HCT116 (cell line): ENCODE results near the gene CLCF1. TPM values are rescaled to one million over a fixed set of nuclear protein-coding genes. Genes with fewer than 3 reads are reported as not detected.

Source experiments
- ATAC-seq: fragments of 200-7000 bp; cut with Tn5 transposase; 2 replicates; pipeline ENCODE4 v1.9.1; 2020; ENCODE audit warnings: mild to moderate bottlenecking, moderate library complexity
- BruUV-seq: library from RNA; stranded (reverse); fragments of 400-500 nt; replicated peaks from 2 replicates; lab custom pipeline; 2021; lab: Mats Ljungman, UMichigan
- CTCF ChIA-PET: fragments of 300-600 bp; sonication (Branson Sonifier 250); formaldehyde crosslinking; loops from one replicate; lab custom pipeline; 2021; ENCODE audit warnings: antibody characterized with exemption; lab: Charles Lee
- POLR2A ChIA-PET: fragments of 300-600, 350-600 bp; sonication (Branson Sonifier 250); formaldehyde crosslinking; loops from one replicate; lab custom pipeline; 2021; ENCODE audit warnings: antibody characterized with exemption; lab: Charles Lee
- RAD21 ChIA-PET, 2 experiments: fragments of 300-600 bp; sonication (Branson Sonifier 250); formaldehyde crosslinking; loops; one replicate each; lab custom pipeline; 2023; ENCODE audit warnings: low total read pairs in 2 of 2; ENCODE audit not compliant: uncharacterized antibody in 2 of 2, unreplicated experiment in 2 of 2, low non-redundant PET in 1 of 2; lab: Charles Lee
- DNase-seq: peaks from one replicate; pipeline ENCODE4 v3.0.0-alpha.2; 2010; ENCODE audit warnings: low read depth, low spot score
- H2AFZ ChIP-seq: fragments of 200-600 bp; shearing (Covaris generic), sonication (generic); 2 replicates; pipeline ENCODE4 v1.6.1; 2017; ENCODE audit warnings: low read depth, mixed run types, mixed read lengths, antibody characterized with exemption, low read length; ENCODE audit not compliant: poor library complexity, severe bottlenecking
- H3K27ac ChIP-seq: 2 replicates; pipeline ENCODE4 v1.5.1; 2012; ENCODE audit warnings: low read depth, low read length
- H3K27me3 ChIP-seq: fragments of 200-600 bp; sonication (generic); 2 replicates; pipeline ENCODE4 v1.6.1; 2016; ENCODE audit warnings: mixed run types, low read length, mixed read lengths; ENCODE audit not compliant: insufficient read depth
- H3K36me3 ChIP-seq, 2 experiments: fragments of 200-500 bp in 1 of 2; fragments of 200-600 bp in 1 of 2; sonication (Bioruptor generic) in 1 of 2; sonication (generic) in 1 of 2; 2 replicates each; pipeline versions ENCODE4 v1.5.1 to v1.6.1; 2014 to 2016; ENCODE audit warnings: low read length in 2 of 2, inconsistent platforms in 1 of 2, mixed read lengths in 1 of 2, mixed run types in 1 of 2; ENCODE audit not compliant: insufficient read depth in 2 of 2, control insufficient read depth in 1 of 2
- H3K4me1 ChIP-seq, 2 experiments: fragments of 200-600 bp in 1 of 2; sonication (generic) in 1 of 2; 2 replicates each; pipeline versions ENCODE4 v1.5.1 to v1.6.1; 2012 to 2017; ENCODE audit warnings: low read length in 2 of 2, inconsistent platforms in 1 of 2, mild to moderate bottlenecking in 1 of 2, mixed read lengths in 1 of 2, mixed run types in 1 of 2, moderate library complexity in 1 of 2; ENCODE audit not compliant: insufficient read depth in 2 of 2, control insufficient read depth in 1 of 2
- H3K4me2 ChIP-seq: fragments of 200-600 bp; sonication (generic); 2 replicates; pipeline ENCODE4 v1.6.1; 2017; ENCODE audit warnings: mixed run types, low read length, mixed read lengths
- H3K4me3 ChIP-seq, 2 experiments: fragments of 200-600 bp in 1 of 2; sonication (generic) in 1 of 2; replicated peaks in 1 of 2; 2 replicates each; pipeline ENCODE4 v1.5.1; 2011 to 2016; ENCODE audit warnings: low read length in 2 of 2, control low read depth in 1 of 2, low read depth in 1 of 2, mild to moderate bottlenecking in 1 of 2, mixed read lengths in 1 of 2, mixed run types in 1 of 2
- H3K79me2 ChIP-seq: fragments of 200-600 bp; sonication (generic); 2 replicates; pipeline ENCODE4 v1.6.1; 2017; ENCODE audit warnings: mild to moderate bottlenecking, mixed run types, low read length, moderate library complexity, mixed read lengths; ENCODE audit not compliant: insufficient read depth
- H3K9ac ChIP-seq: fragments of 200-600 bp; sonication (generic); 2 replicates; pipeline ENCODE4 v1.6.1; 2016; ENCODE audit warnings: low read length, mixed read lengths
- H3K9me2 ChIP-seq: fragments of 200-600 bp; sonication (generic), shearing (Covaris generic); 2 replicates; pipeline ENCODE4 v1.6.1; 2017; ENCODE audit warnings: mixed run types, mild to moderate bottlenecking, moderate library complexity; ENCODE audit not compliant: insufficient read depth
- H3K9me3 ChIP-seq, 2 experiments: fragments of 200-500 bp in 1 of 2; fragments of 200-600 bp in 1 of 2; sonication (Bioruptor generic) in 1 of 2; sonication (generic) in 1 of 2; 2 replicates each; pipeline ENCODE4 v1.6.1; 2014 to 2017; ENCODE audit warnings: low read length in 2 of 2, mixed read lengths in 2 of 2, inconsistent platforms in 1 of 2, low read depth in 1 of 2, mild to moderate bottlenecking in 1 of 2, mixed run types in 1 of 2, moderate library complexity in 1 of 2; ENCODE audit not compliant: control insufficient read depth in 1 of 2, insufficient read depth in 1 of 2
- H4K20me1 ChIP-seq: fragments of 200-600 bp; sonication (generic), shearing (Covaris generic); 2 replicates; pipeline ENCODE4 v1.6.1; 2017; ENCODE audit warnings: mixed run types, mild to moderate bottlenecking, moderate library complexity; ENCODE audit not compliant: insufficient read depth
- EZH2phosphoT487 ChIP-seq: fragments of 200-600 bp; IDR thresholded peaks from 2 replicates; pipeline ENCODE4 v1.6.1; 2018; ENCODE audit warnings: antibody characterized with exemption, borderline replicate concordance
- JUND ChIP-seq: IDR thresholded peaks from 2 replicates; pipeline ENCODE4 v1.6.1; 2012
- POLR2A ChIP-seq: IDR thresholded peaks from 2 replicates; pipeline ENCODE4 v1.7.0; 2011; ENCODE audit warnings: borderline replicate concordance; ENCODE audit not compliant: insufficient read depth, insufficient read length; ENCODE audit errors: extremely low read depth
- POLR2AphosphoS5 ChIP-seq: IDR thresholded peaks from 2 replicates; pipeline ENCODE4 v1.6.1; 2011; ENCODE audit warnings: mild to moderate bottlenecking, low read depth, low read length, moderate library complexity
- TCF7L2 ChIP-seq: IDR thresholded peaks from 2 replicates; pipeline ENCODE4 v1.7.0; 2011; ENCODE audit warnings: borderline replicate concordance, inconsistent platforms; ENCODE audit not compliant: insufficient read depth, insufficient read length; ENCODE audit errors: extremely low read depth
- YY1 ChIP-seq: IDR thresholded peaks from 2 replicates; pipeline ENCODE4 v1.6.1; 2011; ENCODE audit warnings: low read length, low read depth, moderate library complexity, mild to moderate bottlenecking; ENCODE audit not compliant: insufficient replicate concordance; ENCODE audit errors: extremely low read depth
- ZNF274 ChIP-seq: fragments of 200-500 bp; sonication (Bioruptor generic); IDR thresholded peaks from 2 replicates; pipeline ENCODE4 v1.6.1; 2014; ENCODE audit warnings: mild to moderate bottlenecking, low read depth, low read length, inconsistent platforms
- intact Hi-C: fragments of 100-400 bp; cut with micrococcal nuclease; formaldehyde crosslinking; loops from 2 replicates; pipeline ENCODE4 v1.10.0; 2022
- total RNA-seq: library from RNA; stranded (reverse); gene quantifications from one replicate; pipeline ENCODE4 v1.2.1, GENCODE V29; 2021; ENCODE audit not compliant: unreplicated experiment
- TF ChIP-seq, protein P1 (sequence below): IDR thresholded peaks from 2 replicates; pipeline ENCODE4 v1.6.1; 2011; ENCODE audit warnings: mild to moderate bottlenecking, low read length, moderate library complexity; ENCODE audit not compliant: insufficient replicate concordance; ENCODE audit errors: extremely low read depth

The CLCF1 gene
- total RNA-seq, 1 experiment from 2014 or later: 12.2 TPM

DNA sequence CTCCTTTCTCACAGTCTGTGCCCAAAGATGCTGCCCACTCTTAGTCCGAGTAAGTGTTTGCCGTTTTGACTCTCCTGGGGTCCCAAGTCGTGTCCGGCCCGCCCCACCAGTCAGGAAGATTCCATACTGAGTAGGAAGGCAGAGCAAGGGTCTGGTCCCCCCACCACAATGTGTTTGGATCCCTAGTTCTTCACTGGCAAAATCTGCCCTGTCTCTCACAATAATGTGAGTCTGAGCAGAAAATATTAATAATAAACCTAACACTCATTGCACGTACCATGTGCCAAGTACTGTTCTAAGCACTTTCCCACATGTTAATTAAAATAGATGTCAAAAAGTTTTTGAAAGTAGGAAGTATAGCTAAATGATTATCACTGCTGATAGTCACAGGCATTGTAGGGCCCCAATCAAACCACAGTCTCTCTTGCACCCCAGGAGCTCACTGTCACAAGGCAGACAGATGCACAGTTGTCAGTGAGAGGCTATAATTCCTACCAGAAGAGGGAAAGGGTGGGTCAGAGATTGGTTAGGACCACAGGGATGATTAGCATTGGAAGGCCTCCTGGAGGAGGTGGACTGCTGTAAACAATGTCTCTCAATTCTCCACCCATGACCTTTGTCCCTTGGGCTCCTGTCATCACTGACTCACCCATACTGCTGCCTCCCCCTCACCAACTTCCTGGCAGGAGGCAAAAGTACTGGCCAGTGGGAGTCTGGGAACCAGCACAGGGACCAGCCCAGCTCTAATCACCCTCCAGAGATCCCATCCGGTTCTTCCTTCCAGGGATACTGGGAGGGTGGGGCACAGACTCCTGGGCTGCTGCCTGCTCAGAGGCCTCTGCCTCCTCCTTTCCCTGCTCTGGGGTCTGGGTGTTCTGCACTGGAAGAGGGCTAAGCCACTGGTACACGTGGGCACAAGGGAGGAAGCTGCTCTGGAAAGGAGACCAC is 19.0 kb downstream of the CLCF1 start (continued):
- TF ChIP-seq, protein P1, sequence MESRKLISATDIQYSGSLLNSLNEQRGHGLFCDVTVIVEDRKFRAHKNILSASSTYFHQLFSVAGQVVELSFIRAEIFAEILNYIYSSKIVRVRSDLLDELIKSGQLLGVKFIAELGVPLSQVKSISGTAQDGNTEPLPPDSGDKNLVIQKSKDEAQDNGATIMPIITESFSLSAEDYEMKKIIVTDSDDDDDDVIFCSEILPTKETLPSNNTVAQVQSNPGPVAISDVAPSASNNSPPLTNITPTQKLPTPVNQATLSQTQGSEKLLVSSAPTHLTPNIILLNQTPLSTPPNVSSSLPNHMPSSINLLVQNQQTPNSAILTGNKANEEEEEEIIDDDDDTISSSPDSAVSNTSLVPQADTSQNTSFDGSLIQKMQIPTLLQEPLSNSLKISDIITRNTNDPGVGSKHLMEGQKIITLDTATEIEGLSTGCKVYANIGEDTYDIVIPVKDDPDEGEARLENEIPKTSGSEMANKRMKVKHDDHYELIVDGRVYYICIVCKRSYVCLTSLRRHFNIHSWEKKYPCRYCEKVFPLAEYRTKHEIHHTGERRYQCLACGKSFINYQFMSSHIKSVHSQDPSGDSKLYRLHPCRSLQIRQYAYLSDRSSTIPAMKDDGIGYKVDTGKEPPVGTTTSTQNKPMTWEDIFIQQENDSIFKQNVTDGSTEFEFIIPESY: peak; percentile 50
- no peak for TF ChIP-seq POLR2A
- no peak for TF ChIP-seq ZNF274
- no peak for TF ChIP-seq JUND
- peak; percentile 12 for TF ChIP-seq YY1
- TF ChIP-seq POLR2AphosphoS5: peak; percentile 77

DNA sequence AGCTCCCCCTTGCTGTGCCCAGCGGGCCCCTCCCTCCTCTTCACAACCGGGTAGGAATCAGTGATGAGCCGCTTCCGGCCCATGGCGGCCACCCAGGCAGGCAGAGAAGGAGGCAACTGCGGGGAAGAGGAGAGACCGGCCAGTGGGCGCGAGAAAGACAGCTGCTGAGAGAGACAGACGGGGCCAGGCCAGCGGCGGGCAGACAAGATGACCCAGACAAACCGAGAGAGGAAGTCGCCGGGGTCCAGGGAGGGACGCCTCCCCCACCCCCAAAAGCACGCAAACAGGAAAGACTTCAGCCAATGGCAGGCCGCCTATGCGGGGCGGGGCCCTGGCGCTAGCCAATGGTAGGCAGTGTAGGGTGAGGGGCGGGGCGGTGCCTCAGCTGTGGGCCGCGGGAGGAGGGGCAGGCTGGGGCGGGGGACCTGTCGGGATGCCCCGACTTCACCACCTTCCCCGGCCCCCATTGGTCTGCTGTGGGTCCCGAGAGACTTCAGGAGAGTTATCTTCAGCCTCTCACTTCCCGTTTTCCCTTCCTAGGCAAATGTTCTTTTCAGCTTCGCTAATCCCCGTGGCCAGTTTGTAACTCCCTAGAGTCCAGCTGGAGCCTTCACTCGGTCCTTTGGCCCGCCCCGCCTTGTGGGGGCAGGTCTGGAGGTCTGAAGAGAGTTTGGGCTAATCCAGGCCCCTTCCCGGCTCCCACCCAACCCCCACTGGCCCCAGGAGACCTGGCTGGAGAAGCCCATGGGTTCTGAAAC is 19.9 kb downstream of the CLCF1 start, which contains the start of gene POLD4:
Gene POLD4, minus strand, starts transcription at position 230 of the 758 bp plus-strand sequence. Its CDS starts 147 bp downstream, at position 83.
- Histone ChIP-seq H3K9ac (peak within 1 kb of the TSS; percentile 84), H3K79me2 (peaks cover 10% of the 10 kb centered on the region; the same call in 1 of the 2 replicates), H2AFZ (no peak within 1 kb of the TSS), H3K9me3 (no peaks in the 10 kb centered on the region), H3K4me3 (peak within 1 kb of the TSS; percentile 79 to 86), H3K4me1 (peaks cover 55 to 81% of the 10 kb centered on the region in 2 experiments), H3K27me3 (no peaks in the 10 kb centered on the region), H3K9me2 (no peaks in the 10 kb centered on the region), H4K20me1 (no peaks in the 10 kb centered on the region), H3K27ac (peak within 1 kb of the TSS; percentile 95), H3K36me3 (no peaks in the 10 kb centered on the region), H3K4me2 (peak within 1 kb of the TSS; percentile 93)
- TF ChIP-seq EZH2phosphoT487: no peak
- TF ChIP-seq TCF7L2: peak; percentile 70
- peak; percentile 73 for TF ChIP-seq YY1
- peak; percentile 79 for TF ChIP-seq POLR2AphosphoS5
- peak; percentile 47 for TF ChIP-seq POLR2A
- RAD21 ChIA-PET: interaction anchor here (1.1 to 6.0 kb wide), 3 partner anchors 27 to 29 kb away, joined by 3 to 76 read pairs (median 6); no protein-coding TSS in a partner anchor
- CTCF ChIA-PET: interaction anchor here (1.2 to 16.6 kb wide), 5 partner anchors 8 to 48 kb away, joined by 3 to 456 read pairs (median 9); partner anchors contain the start of genes CLCF1 and PPP1CA
- no TSS peak for BruUV-seq
- ATAC-seq (peak; percentile 72), DNase-seq (no peak)
- intact Hi-C loops: loop anchor here (5.0 kb wide), 1 partner anchor 114 kb away; the partner anchor contains the start of gene TMEM134
- POLR2A ChIA-PET: interaction anchor here (0.9 to 8.1 kb wide), 7 partner anchors 8 to 51 kb away, joined by 3 to 210 read pairs (median 4); partner anchors contain the start of genes CLCF1, PPP1CA and RAD9A
